Transverse colon (tissue), 4 donors: ENCODE measurements around the gene CRKL. TPM values are rescaled to one million over a fixed set of nuclear protein-coding genes. Genes with fewer than 3 reads are reported as not detected.

Source experiments
- DNase-seq: peaks from one replicate; pipeline ENCODE4 v3.0.0-alpha.2; 2019
- H3K27ac ChIP-seq, 4 donors: fragments of 200-600 bp; sonication (generic); 2 replicates each; pipeline ENCODE4 v1.5.1; 2016 to 2018; ENCODE audit warnings: inconsistent platforms in 4 of 4
- H3K27me3 ChIP-seq: fragments of 200-600 bp; sonication (generic); 2 replicates; pipeline ENCODE4 v1.5.1; 2017; ENCODE audit warnings: inconsistent platforms
- H3K36me3 ChIP-seq, 4 donors: fragments of 200-600 bp; sonication (generic); 2 replicates each; pipeline ENCODE4 v1.5.1; 2017 to 2019; ENCODE audit warnings: inconsistent platforms in 4 of 4
- H3K4me1 ChIP-seq, 4 donors: fragments of 200-600 bp; sonication (generic); 2 replicates each; pipeline ENCODE4 v1.5.1; 2017 to 2020; ENCODE audit warnings: inconsistent platforms in 4 of 4
- H3K4me3 ChIP-seq, 4 donors: fragments of 200-600 bp; sonication (generic); 1 replicate in 1 of 4; 2 replicates in 3 of 4; pipeline versions ENCODE4 v1.5.1 to v1.6.1; 2017 to 2019; ENCODE audit warnings: inconsistent platforms in 4 of 4
- H3K9me3 ChIP-seq, 2 donors: fragments of 200-600 bp; sonication (generic); 2 replicates each; pipeline ENCODE4 v1.5.1; 2017 to 2019; ENCODE audit warnings: inconsistent platforms in 2 of 2
- CTCF ChIP-seq, 5 experiments: fragments of 200-600 bp in 3 of 5; fragments of 450-650 bp in 2 of 5; sonication (generic) in 3 of 5; IDR thresholded peaks; 1 replicate in 2 of 5; 2 replicates in 3 of 5; pipeline ENCODE4 v1.5.1; 2016 to 2017; ENCODE audit warnings: antibody characterized with exemption in 5 of 5, inconsistent platforms in 3 of 5, mild to moderate bottlenecking in 2 of 5, moderate library complexity in 1 of 5
- EP300 ChIP-seq: sonication (generic); formaldehyde crosslinking; IDR thresholded peaks from one replicate; pipeline ENCODE4 v1.6.1; 2017; ENCODE audit warnings: antibody characterized with exemption, low read depth
- POLR2A ChIP-seq: fragments of 450-650 bp; IDR thresholded peaks from one replicate; pipeline ENCODE4 v1.6.1; 2016; ENCODE audit warnings: antibody characterized with exemption, mild to moderate bottlenecking, moderate library complexity
- POLR2AphosphoS5 ChIP-seq, 3 donors: sonication (generic); formaldehyde crosslinking; IDR thresholded peaks; one replicate each; pipeline ENCODE4 v1.6.1; 2016; ENCODE audit warnings: antibody characterized with exemption in 3 of 3
- WGBS, 2 donors: methylation state at CpG; one replicate each; pipeline ENCODE4 v1.1.5; 2018; ENCODE audit warnings: low coverage in 1 of 2; 5-methylcytosine and 5-hydroxymethylcytosine counted together
- in situ Hi-C, 4 donors: fragments of 200-750 bp; cut with MboI; loops; one replicate each; pipeline versions ENCODE4 v1.15.0 to v1.15.1; 2017; ENCODE audit warnings: low sequenced_read_pairs in 3 of 4, low pct_ligation_motif_present in 1 of 4, low pct_unique_long_range_greater_than_20kb in 1 of 4
- intact Hi-C: fragments of 100-400 bp; cut with DNase I; formaldehyde crosslinking; loops from one replicate; pipeline ENCODE4 v1.15.1; 2023; ENCODE audit warnings: low total_unique reads
- total RNA-seq, 4 donors: library from RNA; depleted of rRNA; stranded (reverse); fragments of >200 nt; gene quantifications; one replicate each; pipeline ENCODE4 v1.1.0, GENCODE V29; 2016

The CRKL gene
- total RNA-seq, 4 donors from 2014 or later = 37.0 to 56.7 (median 48.6) TPM

- H3K36me3 ChIP-seq = peaks cover 0 to 24% (median 11%) of the 10 kb centered on the region in 4 donors
- H3K4me1 ChIP-seq = peaks cover 0 to 27% (median 13%) of the 10 kb centered on the region in 4 donors
- H3K9me3 ChIP-seq = no peaks in the 10 kb centered on the region
- intact Hi-C loops = loop anchor here (5.0 kb wide), 1 partner anchor 74 kb away; no protein-coding TSS in a partner anchor
- H3K27me3 ChIP-seq = no peaks in the 10 kb centered on the region
- no peak for TF ChIP-seq POLR2AphosphoS5 (IDR thresholded peaks at IDR 0.05)
- no peak for TF ChIP-seq EP300
- TF ChIP-seq CTCF (IDR thresholded peaks at IDR 0.05) = no peak
- no peak for TF ChIP-seq POLR2A
- no peak overlapping the region for H3K4me3 ChIP-seq
- no peak for DNase-seq
- 89 to 94% methylated on average over 6 of the region's 6 CpGs for WGBS, 2 donors
- H3K27ac ChIP-seq = no peak overlapping the region
- in situ Hi-C loops = loop anchor here in 1 of 4 donors (25.0 kb wide), 1 partner anchor 204 kb away; no protein-coding TSS in a partner anchor
Measured at GRCh38 chr22:20882855-20883254, 34.4 kb upstream of the CRKL start.

- Histone ChIP-seq H3K36me3 (peaks cover 0 to 32% (median 14%) of the 10 kb centered on the region in 4 donors), H3K4me1 (peaks cover 0 to 27% (median 13%) of the 10 kb centered on the region in 4 donors)
Measured at GRCh38 chr22:20884454-20884853, 32.8 kb upstream of the CRKL start.

GRCh38 chr22:20885017-20885556 is 32.1 kb upstream of the CRKL start:
- peaks cover 0 to 27% (median 13%) of the 10 kb centered on the region in 4 donors for H3K4me1 ChIP-seq
- H3K27ac ChIP-seq = peak overlapping the region; percentile 72 to 85 (median 78)
- DNase-seq = no peak
- H3K36me3 ChIP-seq = peaks cover 0 to 33% (median 16%) of the 10 kb centered on the region in 4 donors
- in situ Hi-C loops (loop anchor here in 1 of 4 donors (25.0 kb wide), 1 partner anchor 202 kb away; no protein-coding TSS in a partner anchor), intact Hi-C loops (no loop called here)
- H3K27me3 ChIP-seq = no peaks in the 10 kb centered on the region
- TF ChIP-seq POLR2AphosphoS5 (IDR thresholded peaks at IDR 0.05) (no peak), CTCF (IDR thresholded peaks at IDR 0.05) (no peak), EP300 (no peak), POLR2A (no peak)
- H3K9me3 ChIP-seq = no peaks in the 10 kb centered on the region
- no peak overlapping the region for H3K4me3 ChIP-seq
- WGBS, 2 donors = 71% methylated on average over 8 of the region's 8 CpGs; no CpG with 5 or more reads in 1 of the 2 donors

More at GRCh38 chr22:20884454-20884853, 32.8 kb upstream of the CRKL start:
- in situ Hi-C loops (loop anchor here in 1 of 4 donors (25.0 kb wide), 1 partner anchor 203 kb away; no protein-coding TSS in a partner anchor), intact Hi-C loops (loop anchor here (5.0 kb wide), 1 partner anchor 73 kb away; no protein-coding TSS in a partner anchor)
- Histone ChIP-seq H3K9me3 (no peaks in the 10 kb centered on the region), H3K27ac (peak overlapping the region in 3 of 4 donors; percentile 72 to 85 (median 76)), H3K27me3 (no peaks in the 10 kb centered on the region), H3K4me3 (no peak overlapping the region)
- TF ChIP-seq POLR2A (no peak), POLR2AphosphoS5 (IDR thresholded peaks at IDR 0.05) (no peak), CTCF (IDR thresholded peaks at IDR 0.05) (no peak), EP300 (no peak)
- 72% methylated on average over 4 of the region's 4 CpGs; no CpG with 5 or more reads in 1 of the 2 donors for WGBS, 2 donors
- DNase-seq = no peak

- Histone ChIP-seq H3K27me3 (no peaks in the 10 kb centered on the region), H3K9me3 (no peaks in the 10 kb centered on the region), H3K4me1 (peaks cover 0 to 27% (median 13%) of the 10 kb centered on the region in 4 donors), H3K27ac (peak overlapping the region; percentile 72 to 85 (median 78)), H3K36me3 (peaks cover 0 to 32% (median 15%) of the 10 kb centered on the region in 4 donors), H3K4me3 (no peak overlapping the region)
- peak; percentile 90 for DNase-seq
- 24 to 71% methylated on average over 2 to 10 of the region's 10 CpGs for WGBS, 2 donors
- in situ Hi-C loops = loop anchor here in 1 of 4 donors (25.0 kb wide), 1 partner anchor 202 kb away; no protein-coding TSS in a partner anchor
- intact Hi-C loops = no loop called here
- TF ChIP-seq EP300 (no peak), POLR2AphosphoS5 (IDR thresholded peaks at IDR 0.05) (peak in 2 of 3 donors; percentile 60 to 62), POLR2A (peak; percentile 49), CTCF (IDR thresholded peaks at IDR 0.05) (peak; percentile 82 to 99 (median 83))
Measured at GRCh38 chr22:20885557-20886323, 31.5 kb upstream of the CRKL start.
